NK-92 (cell line): ENCODE measurements around the gene MRNIP.

Experiments
- DNase-seq: peaks from one replicate; lab custom pipeline; 2025; ENCODE audit not compliant: unreplicated experiment; lab: John Stamatoyannopoulos, UW

The MRNIP gene

GRCh38 chr5:179858586-179859427 is at the start of gene MRNIP:
Gene MRNIP, minus strand, starts transcription at chr5:179858817. Its CDS starts 21 bp downstream, at chr5:179858796.
- no peak for DNase-seq

GRCh38 chr5:179907556-179908324 is 49.1 kb upstream of the MRNIP start, which contains the start of gene TBC1D9B:
Gene TBC1D9B, minus strand, starts transcription at chr5:179907897. Its CDS starts 76 bp downstream, at chr5:179907821.
- no peak for DNase-seq

GRCh38 chr5:179906795-179907555 is 48.4 kb upstream of the MRNIP start:
- DNase-seq, result no peak

GRCh38 chr5:179906294-179906794 is 47.7 kb upstream of the MRNIP start:
- DNase-seq, result no peak

GRCh38 chr5:179905161-179905560 is 46.5 kb upstream of the MRNIP start:
- DNase-seq, result no peak

GRCh38 chr5:179904463-179905160 is 46.0 kb upstream of the MRNIP start:
- no peak for DNase-seq

- DNase-seq, result no peak
These were observed 44.1 kb upstream of the MRNIP start for GRCh38 chr5:179902763-179903158.

- DNase-seq, result no peak
These were observed 43.5 kb upstream of the MRNIP start for GRCh38 chr5:179901915-179902762.

- DNase-seq, result no peak
These were observed 42.8 kb upstream of the MRNIP start for GRCh38 chr5:179901462-179901861.

- DNase-seq, result no peak
These were observed 42.1 kb upstream of the MRNIP start for GRCh38 chr5:179900711-179901110.

- no peak for DNase-seq
These were observed 41.6 kb upstream of the MRNIP start for GRCh38 chr5:179900206-179900605.

GRCh38 chr5:179895861-179896260 is 37.2 kb upstream of the MRNIP start:
- DNase-seq, result no peak

GRCh38 chr5:179893958-179894895 is 35.6 kb upstream of the MRNIP start:
- no peak for DNase-seq

- DNase-seq, result no peak
These were observed 34.7 kb upstream of the MRNIP start for GRCh38 chr5:179893076-179893957.

- no peak for DNase-seq
These were observed 33.6 kb upstream of the MRNIP start for GRCh38 chr5:179892255-179892654.

- no peak for DNase-seq
These were observed 32.4 kb upstream of the MRNIP start for GRCh38 chr5:179890751-179891682.
